GM13976 (cell line): ENCODE data around the gene GARNL3.

Experiments used
- DNase-seq: peaks from one replicate; pipeline ENCODE4 v3.0.0; 2012; ENCODE audit warnings: low spot score
- in situ Hi-C: fragments of 300-500 bp; cut with MboI; formaldehyde crosslinking; loops from one replicate; pipeline ENCODE4 v1.12.0; 2022; ENCODE audit warnings: low sequenced_read_pairs, mixed read lengths, inconsistent platforms; ENCODE audit not compliant: unreplicated experiment
- TF ChIP-seq, protein P1 (sequence below): IDR thresholded peaks from 2 replicates; pipeline ENCODE4 v1.5.1; 2012; ENCODE audit warnings: borderline replicate concordance, mild to moderate bottlenecking; ENCODE audit not compliant: insufficient read depth; ENCODE audit errors: extremely low read depth, missing control alignments, control extremely low read depth

Gene GARNL3

DNA sequence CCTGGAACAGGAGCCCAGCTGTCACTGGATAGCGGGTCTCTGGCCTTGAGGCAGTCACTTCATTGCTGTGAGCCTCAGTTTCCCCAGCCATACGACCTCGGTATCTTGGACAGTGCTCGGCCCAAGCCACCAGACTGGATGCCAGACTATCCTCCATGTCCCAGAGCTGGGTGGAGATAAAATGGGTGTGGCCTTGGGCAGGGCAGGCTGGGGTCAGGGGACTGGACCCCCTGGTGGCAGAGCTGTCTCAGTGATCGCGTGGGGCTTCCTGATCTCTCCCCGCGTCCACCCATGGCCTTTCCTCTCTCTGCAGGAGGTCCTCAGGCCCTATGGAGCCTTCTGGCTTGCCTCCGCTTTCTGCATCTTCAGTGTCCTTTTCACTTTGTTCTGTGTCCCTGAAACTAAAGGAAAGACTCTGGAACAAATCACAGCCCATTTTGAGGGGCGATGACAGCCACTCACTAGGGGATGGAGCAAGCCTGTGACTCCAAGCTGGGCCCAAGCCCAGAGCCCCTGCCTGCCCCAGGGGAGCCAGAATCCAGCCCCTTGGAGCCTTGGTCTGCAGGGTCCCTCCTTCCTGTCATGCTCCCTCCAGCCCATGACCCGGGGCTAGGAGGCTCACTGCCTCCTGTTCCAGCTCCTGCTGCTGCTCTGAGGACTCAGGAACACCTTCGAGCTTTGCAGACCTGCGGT, 142.4 kb downstream of the GARNL3 start:
- in situ Hi-C loops = loop anchor here (25.0 kb wide), 1 partner anchor 470 kb away; no protein-coding TSS in a partner anchor
- TF ChIP-seq, protein P1, sequence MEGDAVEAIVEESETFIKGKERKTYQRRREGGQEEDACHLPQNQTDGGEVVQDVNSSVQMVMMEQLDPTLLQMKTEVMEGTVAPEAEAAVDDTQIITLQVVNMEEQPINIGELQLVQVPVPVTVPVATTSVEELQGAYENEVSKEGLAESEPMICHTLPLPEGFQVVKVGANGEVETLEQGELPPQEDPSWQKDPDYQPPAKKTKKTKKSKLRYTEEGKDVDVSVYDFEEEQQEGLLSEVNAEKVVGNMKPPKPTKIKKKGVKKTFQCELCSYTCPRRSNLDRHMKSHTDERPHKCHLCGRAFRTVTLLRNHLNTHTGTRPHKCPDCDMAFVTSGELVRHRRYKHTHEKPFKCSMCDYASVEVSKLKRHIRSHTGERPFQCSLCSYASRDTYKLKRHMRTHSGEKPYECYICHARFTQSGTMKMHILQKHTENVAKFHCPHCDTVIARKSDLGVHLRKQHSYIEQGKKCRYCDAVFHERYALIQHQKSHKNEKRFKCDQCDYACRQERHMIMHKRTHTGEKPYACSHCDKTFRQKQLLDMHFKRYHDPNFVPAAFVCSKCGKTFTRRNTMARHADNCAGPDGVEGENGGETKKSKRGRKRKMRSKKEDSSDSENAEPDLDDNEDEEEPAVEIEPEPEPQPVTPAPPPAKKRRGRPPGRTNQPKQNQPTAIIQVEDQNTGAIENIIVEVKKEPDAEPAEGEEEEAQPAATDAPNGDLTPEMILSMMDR = no peak
- no peak for DNase-seq

DNA sequence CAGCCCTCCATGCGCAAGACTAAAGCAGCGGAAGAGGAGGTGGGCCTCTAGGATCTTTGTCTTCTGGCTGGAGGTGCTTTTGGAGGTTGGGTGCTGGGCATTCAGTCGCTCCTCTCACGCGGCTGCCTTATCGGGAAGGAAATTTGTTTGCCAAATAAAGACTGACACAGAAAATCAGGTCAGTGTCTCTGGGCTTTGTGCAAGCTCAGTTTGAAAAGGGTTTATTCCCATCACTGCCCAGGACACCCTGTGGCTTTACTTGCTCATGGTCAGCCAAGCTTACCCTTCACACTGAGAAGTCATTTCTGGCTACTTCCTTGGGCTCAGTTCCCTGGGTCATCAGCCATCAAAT, 142.9 kb downstream of the GARNL3 start:
- DNase-seq = no peak
- in situ Hi-C loops = loop anchor here (25.0 kb wide), 1 partner anchor 470 kb away; no protein-coding TSS in a partner anchor

DNA sequence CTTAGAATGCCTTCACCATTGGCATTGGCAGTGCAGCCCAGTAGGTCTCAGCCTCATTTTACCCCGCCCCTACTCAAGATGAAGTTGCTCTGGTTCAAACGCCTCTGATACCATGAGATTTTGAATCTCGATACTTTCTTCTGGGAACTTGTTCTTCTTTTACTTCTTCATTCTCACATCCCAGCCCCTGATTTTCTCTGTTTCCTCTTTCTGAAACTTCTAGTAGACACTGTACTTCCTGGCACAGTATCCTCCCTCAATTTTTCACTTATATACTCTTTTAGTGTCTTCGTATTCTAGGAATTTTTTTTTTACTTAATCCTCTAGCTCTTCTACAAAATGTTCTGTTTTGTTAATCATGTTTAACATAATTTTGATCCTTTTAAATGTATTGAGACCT, 146.5 kb downstream of the GARNL3 start:
- no peak for DNase-seq
- in situ Hi-C loops = loop anchor here (25.0 kb wide), 1 partner anchor 474 kb away; no protein-coding TSS in a partner anchor
- TF ChIP-seq, protein P1 = no peak

More for the DNA sequence above, 142.9 kb downstream of the GARNL3 start:
- TF ChIP-seq, protein P1 = no peak

DNA sequence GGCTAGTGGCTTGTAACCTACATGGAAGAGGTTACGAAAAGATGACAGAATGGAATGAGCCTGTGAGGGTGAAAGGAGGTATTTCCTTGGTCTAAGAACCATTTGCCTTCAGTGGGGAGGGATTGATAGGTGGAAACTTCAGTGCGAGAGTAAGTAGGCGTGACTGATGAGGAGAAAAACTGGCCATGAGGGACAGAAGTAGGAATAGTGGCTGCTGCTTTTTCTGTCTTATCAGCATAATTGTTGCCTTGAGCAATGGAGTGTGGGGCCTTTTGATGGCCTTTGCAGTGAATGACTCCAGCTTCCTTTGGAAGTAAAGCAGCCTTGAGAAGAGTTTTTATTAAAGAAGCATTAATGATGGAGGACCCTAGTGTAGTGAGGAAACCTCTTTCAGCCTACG, 150.6 kb downstream of the GARNL3 start:
- TF ChIP-seq, protein P1 = no peak
- in situ Hi-C loops = loop anchor here (25.0 kb wide), 1 partner anchor 478 kb away; no protein-coding TSS in a partner anchor
- no peak for DNase-seq

DNA sequence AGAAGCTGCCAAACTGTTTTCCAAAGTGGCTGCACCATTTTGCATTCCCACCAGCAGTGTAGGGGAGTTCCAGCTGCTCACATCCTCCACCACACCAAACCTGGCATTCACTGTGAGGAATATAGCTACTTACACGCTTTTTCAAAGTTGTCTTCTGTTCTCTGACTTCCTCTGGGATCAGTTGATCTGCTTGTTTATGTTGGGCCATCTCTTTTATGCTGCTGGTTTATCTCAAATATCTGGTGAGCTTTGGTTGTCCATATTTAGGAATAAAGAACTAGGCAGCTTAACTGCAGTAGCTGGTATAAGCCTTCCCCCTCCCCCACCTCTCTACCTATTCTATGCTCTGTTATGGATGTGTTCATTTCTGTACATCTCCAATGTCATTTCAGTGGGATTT, 151.1 kb downstream of the GARNL3 start:
- in situ Hi-C loops = loop anchor here (25.0 kb wide), 1 partner anchor 478 kb away; no protein-coding TSS in a partner anchor
- DNase-seq = no peak
- TF ChIP-seq, protein P1 = no peak

DNA sequence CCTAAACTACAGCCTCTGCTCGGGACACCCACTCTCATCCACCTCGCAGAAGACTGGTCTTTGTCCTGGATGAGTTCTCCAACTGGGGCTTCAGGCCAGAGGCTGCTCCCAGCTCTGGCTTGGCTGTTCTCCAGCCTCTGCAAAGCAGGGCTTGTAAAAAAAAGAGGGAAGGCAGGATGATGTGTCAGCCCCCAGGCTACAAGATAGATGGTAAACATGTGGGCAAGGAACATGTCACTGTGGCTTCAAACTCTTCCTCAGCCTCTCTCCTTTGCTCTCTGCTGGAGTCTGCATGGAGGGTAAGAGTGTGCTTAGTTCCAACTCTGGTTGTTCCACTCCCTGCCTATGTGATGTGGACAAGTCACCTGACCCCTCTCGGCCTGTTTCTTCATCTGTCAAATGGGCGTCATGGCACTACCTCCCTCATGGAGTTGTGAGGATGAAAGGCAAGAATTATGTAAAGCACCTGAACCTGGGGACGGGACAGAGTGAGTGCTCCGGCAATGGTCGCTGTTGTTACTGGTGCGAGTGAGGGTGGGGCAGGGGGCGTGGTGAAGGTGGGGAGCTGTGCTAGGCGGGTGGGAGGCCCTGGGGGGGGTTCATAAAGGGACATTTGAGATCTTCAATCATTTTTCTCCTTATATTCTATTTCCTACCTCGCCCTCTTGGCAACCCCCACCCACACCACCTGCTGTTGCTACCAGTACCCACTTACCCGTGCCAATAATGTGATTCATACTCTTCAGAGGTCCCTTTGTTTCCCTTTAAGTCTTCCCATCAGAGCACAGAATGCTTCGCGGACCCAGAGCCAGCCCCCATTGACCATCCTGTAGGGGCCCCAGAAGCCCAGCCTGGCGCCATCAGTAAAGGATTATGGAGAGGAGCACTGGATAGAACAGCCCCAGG, 152.8 kb downstream of the GARNL3 start:
- in situ Hi-C loops = loop anchor here (25.0 kb wide), 1 partner anchor 480 kb away; no protein-coding TSS in a partner anchor
- DNase-seq = no peak
- TF ChIP-seq, protein P1 = no peak
